WTC11 (cell line): ENCODE results near the gene ACVR2B. TPM values are rescaled to one million over a fixed set of nuclear protein-coding genes. Genes with fewer than 3 reads are reported as not detected.

Source experiments
- ATAC-seq: fragments of 200-7000 bp; cut with Tn5 transposase; 2 replicates; pipeline ENCODE4 v1.10.0; 2021; ENCODE audit warnings: mild to moderate bottlenecking, moderate library complexity
- CTCF ChIA-PET: fragments of 300-600 bp; sonication (Branson Sonifier 250); formaldehyde crosslinking; loops from one replicate; lab custom pipeline; 2021; ENCODE audit warnings: antibody characterized with exemption; lab: Charles Lee
- POLR2A ChIA-PET: fragments of 350-600 bp; sonication (Branson Sonifier 250); formaldehyde crosslinking; loops from one replicate; lab custom pipeline; 2021; ENCODE audit warnings: antibody characterized with exemption; lab: Charles Lee
- DNase-seq: peaks from one replicate; pipeline ENCODE4 v3.0.0; 2021; ENCODE audit warnings: low spot score
- H3K27ac Mint-ChIP-seq: 2 replicates; pipeline ENCODE4 v1.8.0; 2021; ENCODE audit warnings: mixed read lengths
- H3K27me3 Mint-ChIP-seq: 2 replicates; pipeline ENCODE4 v1.8.0; 2021; ENCODE audit warnings: low read depth, mild to moderate bottlenecking, moderate library complexity, mixed read lengths
- H3K36me3 Mint-ChIP-seq: 2 replicates; pipeline ENCODE4 v1.8.0; 2021; ENCODE audit warnings: mixed read lengths
- H3K4me1 Mint-ChIP-seq: 2 replicates; pipeline ENCODE4 v1.8.0; 2022; ENCODE audit warnings: mixed read lengths
- H3K4me3 Mint-ChIP-seq: 2 replicates; pipeline ENCODE4 v1.8.0; 2021; ENCODE audit warnings: mild to moderate bottlenecking, moderate library complexity, mixed read lengths
- H3K9me3 Mint-ChIP-seq: 2 replicates; pipeline ENCODE4 v1.8.0; 2021; ENCODE audit warnings: mixed read lengths
- AR ChIP-seq: fragments of 250-450 bp; sonication (Bioruptor Pico); IDR thresholded peaks from 2 replicates; pipeline ENCODE4 v1.9.0; 2021; ENCODE audit warnings: mild to moderate bottlenecking
- ELF4 ChIP-seq: sonication (generic); formaldehyde crosslinking; IDR thresholded peaks from 2 replicates; pipeline ENCODE4 v1.8.1; 2022; ENCODE audit warnings: low read depth, mild to moderate bottlenecking, moderate library complexity, missing genetic modification reagents
- FOXP1 ChIP-seq: sonication (generic); formaldehyde crosslinking; IDR thresholded peaks from 2 replicates; pipeline ENCODE4 v1.8.0; 2022; ENCODE audit warnings: missing genetic modification reagents, mild to moderate bottlenecking, moderate library complexity, borderline replicate concordance
- GTF2I ChIP-seq: fragments of 250-450 bp; sonication (Bioruptor Pico); conservative IDR thresholded peaks from 2 replicates; pipeline ENCODE4 v1.4.0; 2021; ENCODE audit warnings: mild to moderate bottlenecking
- JAZF1 ChIP-seq: fragments of 250-450 bp; sonication (Bioruptor Pico); IDR thresholded peaks from 2 replicates; pipeline ENCODE4 v1.9.0; 2021; ENCODE audit warnings: moderate library complexity, mild to moderate bottlenecking, inconsistent platforms
- MXD4 ChIP-seq: fragments of 250-450 bp; sonication (Bioruptor Pico); IDR thresholded peaks from 2 replicates; pipeline ENCODE4 v1.8.0; 2021; ENCODE audit warnings: mild to moderate bottlenecking, moderate library complexity, borderline replicate concordance
- NR1H2 ChIP-seq: sonication (generic); formaldehyde crosslinking; IDR thresholded peaks from 2 replicates; pipeline ENCODE4 v1.9.0; 2021; ENCODE audit warnings: mild to moderate bottlenecking, moderate library complexity, missing genetic modification reagents
- RORB ChIP-seq: fragments of 250-450 bp; sonication (Bioruptor Pico); IDR thresholded peaks from 2 replicates; pipeline ENCODE4 v1.9.0; 2021; ENCODE audit warnings: mild to moderate bottlenecking
- SOX15 ChIP-seq: fragments of 250-450 bp; sonication (Bioruptor Pico); IDR thresholded peaks from 2 replicates; pipeline ENCODE4 v1.9.0; 2021; ENCODE audit warnings: mild to moderate bottlenecking
- TEAD1 ChIP-seq: sonication (generic); formaldehyde crosslinking; IDR thresholded peaks from 2 replicates; pipeline ENCODE4 v1.8.0; 2022; ENCODE audit warnings: mild to moderate bottlenecking, missing genetic modification reagents
- TP53 ChIP-seq: sonication (generic); formaldehyde crosslinking; IDR thresholded peaks from 2 replicates; pipeline ENCODE4 v1.8.1; 2023; ENCODE audit warnings: mild to moderate bottlenecking, missing genetic modification reagents
- ZBTB21 ChIP-seq: sonication (generic); formaldehyde crosslinking; IDR thresholded peaks from 2 replicates; pipeline ENCODE4 v1.8.1; 2023; ENCODE audit warnings: mild to moderate bottlenecking, missing genetic modification reagents, borderline replicate concordance
- ZNF219 ChIP-seq: sonication (generic); formaldehyde crosslinking; IDR thresholded peaks from 2 replicates; pipeline ENCODE4 v1.8.0; 2023; ENCODE audit warnings: missing genetic modification reagents, mild to moderate bottlenecking, borderline replicate concordance
- ZNF263 ChIP-seq: sonication (generic); formaldehyde crosslinking; IDR thresholded peaks from 2 replicates; pipeline ENCODE4 v1.8.1; 2022; ENCODE audit warnings: low read depth, mild to moderate bottlenecking, moderate library complexity, missing genetic modification reagents
- ZNF317 ChIP-seq: sonication (generic); formaldehyde crosslinking; IDR thresholded peaks from 2 replicates; pipeline ENCODE4 v1.8.1; 2023; ENCODE audit warnings: low read depth, mild to moderate bottlenecking, moderate library complexity, missing genetic modification reagents, borderline replicate concordance
- total RNA-seq: library from RNA; stranded (reverse); gene quantifications from 3 replicates; pipeline ENCODE4 v1.2.3, GENCODE V29; 2021
- TF ChIP-seq, protein P1 (sequence below): fragments of 250-450 bp; sonication (Bioruptor Pico); IDR thresholded peaks from 2 replicates; pipeline ENCODE4 v1.8.0; 2021; ENCODE audit warnings: mild to moderate bottlenecking
- TF ChIP-seq, protein P2 (sequence below): fragments of 250-450 bp; sonication (Bioruptor Pico); IDR thresholded peaks from 2 replicates; pipeline ENCODE4 v2.1.2; 2022; ENCODE audit warnings: mild to moderate bottlenecking, moderate library complexity
- TF ChIP-seq, protein P3 (sequence below): sonication (generic); formaldehyde crosslinking; conservative IDR thresholded peaks from 2 replicates; pipeline ENCODE4 v1.8.1; 2023; ENCODE audit warnings: mild to moderate bottlenecking, low read depth, missing genetic modification reagents, moderate library complexity

ACVR2B gene
- total RNA-seq, 1 experiment from 2014 or later, result 104 TPM

DNA sequence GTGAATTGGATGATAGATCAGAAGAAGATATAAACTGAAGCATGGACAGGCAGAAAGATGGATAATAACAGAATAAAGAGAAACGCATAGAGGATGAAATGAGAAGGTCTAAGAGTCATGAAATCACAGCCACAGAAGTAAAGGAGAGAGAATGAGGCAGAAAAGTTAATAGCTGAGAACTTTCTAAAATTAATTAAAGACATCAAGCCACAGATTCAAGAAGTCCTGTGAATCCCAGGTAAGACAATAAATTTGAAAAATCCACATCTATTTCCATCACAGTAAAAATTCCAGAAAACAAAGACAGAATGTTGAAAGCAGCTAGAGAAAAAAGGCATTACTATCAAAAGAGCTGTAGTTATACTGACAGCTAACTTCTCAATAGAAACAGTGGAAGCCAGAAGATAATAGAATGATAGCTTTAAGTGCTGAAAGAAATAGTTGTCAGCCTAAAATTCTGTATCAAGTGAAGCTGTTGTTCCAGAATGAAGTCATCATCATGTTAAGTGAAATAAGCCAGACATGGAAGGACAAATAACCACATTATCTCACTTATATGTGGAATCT, 12.0 kb downstream of the ACVR2B start:
- H3K4me1 Mint-ChIP-seq, result peaks cover 1% of the 10 kb centered on the region

GRCh38 chr3:38468765-38469164, 15.1 kb downstream of the ACVR2B start:
- ChIA-PET CTCF (no interaction called here), POLR2A (no interaction called here)
- Mint-ChIP-seq H3K4me1 (peaks cover 11% of the 10 kb centered on the region), H3K27me3 (no peaks in the 10 kb centered on the region), H3K27ac (no peak overlapping the region)
- no peak for ATAC-seq
- no peak for TF ChIP-seq NR1H2 (CRISPR knock-in tag)
- TF ChIP-seq JAZF1 (CRISPR knock-in tag), result no peak
- TF ChIP-seq ZBTB21 (CRISPR knock-in tag), result no peak
- TF ChIP-seq, protein P1, sequence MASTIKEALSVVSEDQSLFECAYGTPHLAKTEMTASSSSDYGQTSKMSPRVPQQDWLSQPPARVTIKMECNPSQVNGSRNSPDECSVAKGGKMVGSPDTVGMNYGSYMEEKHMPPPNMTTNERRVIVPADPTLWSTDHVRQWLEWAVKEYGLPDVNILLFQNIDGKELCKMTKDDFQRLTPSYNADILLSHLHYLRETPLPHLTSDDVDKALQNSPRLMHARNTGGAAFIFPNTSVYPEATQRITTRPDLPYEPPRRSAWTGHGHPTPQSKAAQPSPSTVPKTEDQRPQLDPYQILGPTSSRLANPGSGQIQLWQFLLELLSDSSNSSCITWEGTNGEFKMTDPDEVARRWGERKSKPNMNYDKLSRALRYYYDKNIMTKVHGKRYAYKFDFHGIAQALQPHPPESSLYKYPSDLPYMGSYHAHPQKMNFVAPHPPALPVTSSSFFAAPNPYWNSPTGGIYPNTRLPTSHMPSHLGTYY (CRISPR knock-in tag), result no peak
- TF ChIP-seq MXD4 (CRISPR knock-in tag), result no peak
- no peak for TF ChIP-seq SOX15 (CRISPR knock-in tag)
- TF ChIP-seq ELF4 (CRISPR knock-in tag), result no peak
- no peak for TF ChIP-seq FOXP1 (CRISPR knock-in tag)
- TF ChIP-seq, protein P2, sequence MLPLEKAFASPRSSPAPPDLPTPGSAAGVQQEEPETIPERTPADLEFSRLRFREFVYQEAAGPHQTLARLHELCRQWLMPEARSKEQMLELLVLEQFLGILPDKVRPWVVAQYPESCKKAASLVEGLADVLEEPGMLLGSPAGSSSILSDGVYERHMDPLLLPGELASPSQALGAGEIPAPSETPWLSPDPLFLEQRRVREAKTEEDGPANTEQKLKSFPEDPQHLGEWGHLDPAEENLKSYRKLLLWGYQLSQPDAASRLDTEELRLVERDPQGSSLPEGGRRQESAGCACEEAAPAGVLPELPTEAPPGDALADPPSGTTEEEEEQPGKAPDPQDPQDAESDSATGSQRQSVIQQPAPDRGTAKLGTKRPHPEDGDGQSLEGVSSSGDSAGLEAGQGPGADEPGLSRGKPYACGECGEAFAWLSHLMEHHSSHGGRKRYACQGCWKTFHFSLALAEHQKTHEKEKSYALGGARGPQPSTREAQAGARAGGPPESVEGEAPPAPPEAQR, result no peak
- no peak for TF ChIP-seq TP53 (CRISPR knock-in tag)
- TF ChIP-seq ZNF219, result no peak
- TF ChIP-seq, protein P3, sequence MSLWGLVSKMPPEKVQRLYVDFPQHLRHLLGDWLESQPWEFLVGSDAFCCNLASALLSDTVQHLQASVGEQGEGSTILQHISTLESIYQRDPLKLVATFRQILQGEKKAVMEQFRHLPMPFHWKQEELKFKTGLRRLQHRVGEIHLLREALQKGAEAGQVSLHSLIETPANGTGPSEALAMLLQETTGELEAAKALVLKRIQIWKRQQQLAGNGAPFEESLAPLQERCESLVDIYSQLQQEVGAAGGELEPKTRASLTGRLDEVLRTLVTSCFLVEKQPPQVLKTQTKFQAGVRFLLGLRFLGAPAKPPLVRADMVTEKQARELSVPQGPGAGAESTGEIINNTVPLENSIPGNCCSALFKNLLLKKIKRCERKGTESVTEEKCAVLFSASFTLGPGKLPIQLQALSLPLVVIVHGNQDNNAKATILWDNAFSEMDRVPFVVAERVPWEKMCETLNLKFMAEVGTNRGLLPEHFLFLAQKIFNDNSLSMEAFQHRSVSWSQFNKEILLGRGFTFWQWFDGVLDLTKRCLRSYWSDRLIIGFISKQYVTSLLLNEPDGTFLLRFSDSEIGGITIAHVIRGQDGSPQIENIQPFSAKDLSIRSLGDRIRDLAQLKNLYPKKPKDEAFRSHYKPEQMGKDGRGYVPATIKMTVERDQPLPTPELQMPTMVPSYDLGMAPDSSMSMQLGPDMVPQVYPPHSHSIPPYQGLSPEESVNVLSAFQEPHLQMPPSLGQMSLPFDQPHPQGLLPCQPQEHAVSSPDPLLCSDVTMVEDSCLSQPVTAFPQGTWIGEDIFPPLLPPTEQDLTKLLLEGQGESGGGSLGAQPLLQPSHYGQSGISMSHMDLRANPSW (CRISPR knock-in tag), result no peak
- TF ChIP-seq ZNF263 (CRISPR knock-in tag), result no peak
- no peak for TF ChIP-seq RORB (CRISPR knock-in tag)
- TF ChIP-seq GTF2I (CRISPR knock-in tag), result no peak
- TF ChIP-seq, all 79 proteins: peak for 0
- Mint-ChIP-seq H3K4me3 (no peak overlapping the region), H3K36me3 (peaks cover 42% of the 10 kb centered on the region), H3K9me3 (peaks cover 43% of the 10 kb centered on the region)
- no peak for DNase-seq

More for the DNA sequence above, 12.0 kb downstream of the ACVR2B start:
- POLR2A ChIA-PET, result no interaction called here
- Mint-ChIP-seq H3K4me3 (no peak overlapping the region), H3K27ac (no peak overlapping the region), H3K9me3 (peaks cover 42% of the 10 kb centered on the region), H3K27me3 (no peaks in the 10 kb centered on the region), H3K36me3 (peaks cover 41% of the 10 kb centered on the region)
- ATAC-seq (no peak), DNase-seq (no peak)
- TF ChIP-seq TEAD1 (CRISPR knock-in tag) (no peak), AR (CRISPR knock-in tag) (no peak), ZNF317 (CRISPR knock-in tag) (peak; percentile 80)
- CTCF ChIA-PET, result no interaction called here
